ENCODE results near the gene SYF2.

DNA sequence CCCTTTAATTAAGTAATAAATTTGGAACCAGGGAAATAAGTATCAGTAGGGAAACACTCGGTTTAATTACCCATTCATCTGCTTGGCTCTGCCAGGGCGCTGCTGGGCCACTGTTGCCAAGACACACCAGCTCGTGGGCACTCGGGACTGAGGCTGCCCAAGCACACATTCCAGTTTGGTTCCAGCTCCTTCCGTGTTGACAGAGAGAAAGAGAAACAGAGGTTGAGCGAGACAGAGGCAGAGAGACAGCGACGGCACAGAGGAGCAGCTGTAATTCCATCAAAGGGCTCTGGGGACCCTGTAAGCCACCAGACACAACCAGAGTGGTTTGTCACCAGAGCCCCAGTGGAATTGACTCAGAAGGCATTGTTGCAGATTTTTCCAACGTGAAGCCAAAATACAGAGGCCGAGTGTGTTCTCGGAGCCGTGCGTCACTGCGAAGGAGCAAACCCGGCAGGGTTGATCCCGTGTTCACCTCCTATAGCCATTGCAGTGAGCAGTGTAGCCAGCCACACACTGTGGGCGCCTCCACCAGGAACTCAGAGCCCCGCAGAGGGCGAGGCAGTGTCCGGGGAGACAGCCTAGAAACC lies 33.5 kb downstream of the SYF2 start:
- TF ChIP-seq GATA3 (IDR thresholded peaks at IDR 0.05; ENCODE audit: low read depth, low read length), result no peak
- no peak for TF ChIP-seq GATA2 (IDR thresholded peaks at IDR 0.05; ENCODE audit: low read depth, low read length)
